Activated naive CD8-positive, alpha-beta T cell treated with anti-CD3 and anti-CD28 coated beads, Interleukin-2, amount 10 ng/mL, durations not matched to agents 7 days and 5 days (primary cell): ENCODE measurements around the gene HMG20A. TPM values are rescaled to one million over a fixed set of nuclear protein-coding genes. Genes with fewer than 3 reads are reported as not detected.

Experiments
- ATAC-seq: fragments of 150-1000 bp; cut with Tn5 transposase; one replicate; pipeline ENCODE4 v1.10.0; 2021; ENCODE audit warnings: low read depth, moderate library complexity
- POLR2A ChIA-PET: fragments of 350-600 bp; sonication (Branson Sonifier 250); formaldehyde crosslinking; loops from one replicate; lab custom pipeline; 2021; ENCODE audit warnings: antibody characterized with exemption; lab: Charles Lee
- DNase-seq: peaks from one replicate; pipeline ENCODE4 v3.0.0; 2021
- H3K27ac Mint-ChIP-seq: one replicate; pipeline ENCODE4 v1.8.0; 2022; ENCODE audit warnings: mild to moderate bottlenecking, mixed read lengths
- H3K27me3 Mint-ChIP-seq: one replicate; pipeline ENCODE4 v1.8.0; 2022; ENCODE audit warnings: mild to moderate bottlenecking, moderate library complexity, mixed read lengths
- H3K36me3 Mint-ChIP-seq: one replicate; pipeline ENCODE4 v1.8.0; 2021; ENCODE audit warnings: mild to moderate bottlenecking, mixed read lengths
- H3K4me1 Mint-ChIP-seq: one replicate; pipeline ENCODE4 v1.8.0; 2021; ENCODE audit warnings: mixed read lengths
- H3K4me3 Mint-ChIP-seq: one replicate; pipeline ENCODE4 v1.8.0; 2022; ENCODE audit warnings: mild to moderate bottlenecking, moderate library complexity, mixed read lengths
- H3K9me3 Mint-ChIP-seq: one replicate; pipeline ENCODE4 v1.8.0; 2021; ENCODE audit warnings: mixed read lengths
- total RNA-seq, 2 experiments: library from RNA; stranded (reverse); gene quantifications; one replicate each; pipeline ENCODE4 v1.2.3, GENCODE V29; 2021

Gene HMG20A
- total RNA-seq, 2 experiments from 2014 or later = 62.4 to 65.0 TPM

GRCh38 chr15:77504871-77505270 is 84.2 kb downstream of the HMG20A start:
- no peaks in the 10 kb centered on the region for H3K9me3 Mint-ChIP-seq
- H3K4me3 Mint-ChIP-seq = no peak overlapping the region
- peaks cover 11% of the 10 kb centered on the region for H3K4me1 Mint-ChIP-seq
- ATAC-seq (no peak), DNase-seq (no peak)
- POLR2A ChIA-PET = no interaction called here
- H3K36me3 Mint-ChIP-seq = no peaks in the 10 kb centered on the region
- H3K27me3 Mint-ChIP-seq = no peaks in the 10 kb centered on the region
- no peak overlapping the region for H3K27ac Mint-ChIP-seq

- no peak for ATAC-seq
- POLR2A ChIA-PET = no interaction called here
Observed at GRCh38 chr15:77505556-77505955, 84.9 kb downstream of the HMG20A start.

DNA sequence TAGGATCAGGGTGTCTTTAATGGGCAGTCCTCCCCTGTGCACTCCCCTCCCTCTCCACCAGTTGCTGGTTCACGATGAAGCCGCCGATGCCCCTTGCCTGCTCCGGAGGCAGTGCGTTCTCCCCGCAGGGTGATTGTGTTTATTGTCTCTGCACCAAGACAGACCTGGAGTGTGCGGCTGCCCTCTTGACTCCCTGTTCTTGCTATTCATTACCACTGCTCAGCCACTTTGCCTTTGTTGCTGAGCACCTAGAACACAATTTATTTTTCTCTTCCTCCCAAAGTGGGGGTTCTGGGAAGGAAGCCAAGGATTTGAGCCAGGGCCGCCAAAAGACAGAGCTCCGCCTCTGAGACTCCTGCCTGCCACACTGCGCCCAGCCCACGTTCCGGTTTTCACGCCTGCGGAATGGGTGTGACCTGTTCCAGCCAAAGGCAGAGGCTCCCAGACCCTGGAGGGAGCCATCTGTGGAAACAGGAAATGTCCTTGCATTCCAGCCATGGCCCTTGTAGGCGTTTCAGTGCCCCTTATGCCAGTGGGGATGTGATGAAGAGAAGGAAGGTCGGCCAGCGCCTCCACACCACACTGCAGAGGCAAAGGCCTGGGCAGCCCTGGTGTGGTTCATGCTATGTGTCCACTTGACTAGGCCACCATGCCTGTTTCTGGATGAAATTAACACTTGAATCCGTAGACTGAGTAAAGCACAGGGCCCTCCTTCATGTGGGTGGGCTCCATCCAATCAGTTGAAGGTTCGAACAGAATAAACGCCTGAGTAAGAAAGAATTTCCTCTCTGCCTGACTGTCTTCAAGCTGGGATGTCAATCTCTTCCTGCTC is 85.8 kb downstream of the HMG20A start:
- no peaks in the 10 kb centered on the region for H3K9me3 Mint-ChIP-seq
- POLR2A ChIA-PET = no interaction called here
- H3K27ac Mint-ChIP-seq = no peak overlapping the region
- H3K27me3 Mint-ChIP-seq = no peaks in the 10 kb centered on the region
- peaks cover 11% of the 10 kb centered on the region for H3K4me1 Mint-ChIP-seq
- no peak for DNase-seq
- no peak for ATAC-seq
- H3K4me3 Mint-ChIP-seq = no peak overlapping the region
- no peaks in the 10 kb centered on the region for H3K36me3 Mint-ChIP-seq

More at GRCh38 chr15:77505556-77505955, 84.9 kb downstream of the HMG20A start:
- Mint-ChIP-seq H3K9me3 (no peaks in the 10 kb centered on the region), H3K4me3 (no peak overlapping the region), H3K36me3 (no peaks in the 10 kb centered on the region), H3K27ac (no peak overlapping the region), H3K4me1 (peaks cover 11% of the 10 kb centered on the region), H3K27me3 (no peaks in the 10 kb centered on the region)
- DNase-seq = no peak

- Mint-ChIP-seq H3K27me3 (no peaks in the 10 kb centered on the region), H3K27ac (no peak overlapping the region), H3K4me3 (no peak overlapping the region), H3K9me3 (no peaks in the 10 kb centered on the region), H3K4me1 (peaks cover 11% of the 10 kb centered on the region), H3K36me3 (no peaks in the 10 kb centered on the region)
- DNase-seq (no peak), ATAC-seq (no peak)
- POLR2A ChIA-PET = no interaction called here
Observed at GRCh38 chr15:77507143-77507897, 86.6 kb downstream of the HMG20A start.

DNA sequence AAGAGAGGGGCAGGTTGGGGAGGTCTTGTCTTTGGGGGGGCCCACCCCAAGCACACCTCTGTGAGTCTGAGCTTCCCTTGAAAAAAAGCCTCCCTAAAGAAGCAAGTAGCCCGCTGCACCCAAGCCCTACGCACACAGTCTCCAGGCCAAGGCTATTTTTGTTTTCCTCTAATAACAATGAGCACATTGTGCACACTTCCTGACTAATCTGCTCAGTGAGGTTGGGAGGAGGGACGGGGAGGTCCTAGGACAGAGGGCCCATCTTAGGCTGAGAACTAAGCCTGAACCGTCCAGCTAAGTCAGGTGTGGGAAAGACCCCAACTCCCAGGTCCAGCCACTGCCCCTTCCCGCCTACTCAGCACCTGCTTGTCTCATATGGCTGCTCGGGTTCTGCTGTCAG is 87.2 kb downstream of the HMG20A start:
- POLR2A ChIA-PET = no interaction called here
- H3K36me3 Mint-ChIP-seq = no peaks in the 10 kb centered on the region
- H3K27ac Mint-ChIP-seq = no peak overlapping the region
- no peaks in the 10 kb centered on the region for H3K27me3 Mint-ChIP-seq
- peaks cover 11% of the 10 kb centered on the region for H3K4me1 Mint-ChIP-seq
- H3K4me3 Mint-ChIP-seq = no peak overlapping the region
- no peak for ATAC-seq
- DNase-seq = no peak
- H3K9me3 Mint-ChIP-seq = no peaks in the 10 kb centered on the region

DNA sequence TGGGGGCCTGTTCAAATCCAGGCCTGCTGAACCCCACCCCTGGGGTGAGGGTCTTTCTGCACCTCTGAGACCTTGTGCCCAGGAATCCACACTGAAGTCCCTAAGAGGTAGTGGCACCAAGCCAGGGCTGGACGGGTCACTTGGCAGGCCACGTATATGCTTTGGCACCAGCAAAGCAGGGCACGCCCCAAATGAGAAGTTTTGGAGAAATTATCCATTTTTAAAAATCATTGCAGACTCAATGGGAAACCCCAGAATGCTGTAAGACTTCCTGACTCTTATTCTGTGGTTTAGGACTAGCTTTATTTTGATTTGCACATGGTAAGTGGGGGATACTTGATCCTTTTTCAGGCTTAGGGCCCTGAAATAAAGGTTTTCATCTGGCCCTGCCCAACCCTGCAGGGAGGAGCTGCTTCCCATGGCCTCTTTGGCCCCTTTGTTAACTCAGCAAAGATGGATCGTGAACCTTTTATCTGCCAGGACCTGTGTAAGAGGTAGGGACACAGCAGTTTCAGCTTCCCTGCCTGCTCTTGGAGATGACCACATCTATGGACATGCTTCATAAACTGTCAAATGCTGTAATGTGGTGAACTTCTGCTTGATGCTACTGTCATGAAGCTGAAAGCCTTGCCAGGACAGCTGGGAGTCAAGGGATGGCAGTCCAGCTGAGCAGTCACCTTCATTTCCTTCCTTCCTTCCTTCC is 88.0 kb downstream of the HMG20A start:
- Mint-ChIP-seq H3K4me1 (peaks cover 11% of the 10 kb centered on the region), H3K36me3 (no peaks in the 10 kb centered on the region), H3K27ac (no peak overlapping the region), H3K27me3 (peaks cover 2% of the 10 kb centered on the region), H3K9me3 (no peaks in the 10 kb centered on the region), H3K4me3 (no peak overlapping the region)
- ATAC-seq (no peak), DNase-seq (no peak)
- POLR2A ChIA-PET = no interaction called here

DNA sequence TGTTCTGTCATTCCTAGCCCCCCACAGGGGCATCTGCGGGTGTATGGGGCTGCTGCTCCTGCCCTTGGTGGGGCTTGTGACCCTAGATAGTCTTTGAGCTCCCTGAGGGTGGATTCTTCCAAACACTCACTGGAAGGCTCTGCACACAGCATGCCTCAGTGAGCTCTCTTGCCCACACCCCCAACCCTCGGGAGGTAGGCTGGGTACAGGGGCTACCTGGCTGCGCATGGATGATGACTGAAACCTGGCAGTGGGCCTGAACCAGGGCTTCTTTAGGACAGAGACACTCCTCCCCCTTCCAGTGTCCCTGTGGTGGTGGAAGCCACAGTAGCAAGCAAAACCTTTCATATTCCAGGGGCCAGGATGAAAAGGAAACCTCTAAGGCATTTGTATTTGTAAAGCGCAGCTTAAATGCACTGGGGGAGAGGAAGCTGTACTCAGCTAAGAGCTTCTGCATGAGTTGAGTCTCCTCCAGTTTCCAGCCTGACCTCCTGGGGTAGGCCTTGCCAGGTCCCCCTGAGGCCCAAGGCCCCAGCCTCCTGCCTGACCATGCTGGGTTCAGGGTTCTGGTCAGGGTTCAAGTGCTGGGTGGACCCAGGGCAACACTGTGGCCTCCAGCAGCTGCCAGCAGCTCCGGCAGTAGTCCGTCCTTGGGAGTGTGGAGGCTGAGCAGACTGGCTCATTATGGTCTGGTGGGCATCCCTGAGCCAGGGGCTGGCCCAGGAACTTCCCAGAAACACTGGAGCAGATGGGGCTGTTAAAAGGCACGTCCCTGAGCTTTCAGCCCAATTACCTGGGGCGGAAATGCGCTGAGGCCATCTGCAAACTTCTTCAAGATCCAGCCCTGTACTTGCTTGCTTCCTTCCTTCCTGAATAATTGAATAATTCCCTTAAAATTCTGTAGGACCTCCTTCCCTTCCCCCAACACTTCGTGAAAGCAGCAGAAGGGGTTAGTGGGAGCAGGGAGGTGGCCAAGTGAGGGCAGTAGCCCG is 89.7 kb downstream of the HMG20A start:
- Mint-ChIP-seq H3K36me3 (no peaks in the 10 kb centered on the region), H3K27ac (no peak overlapping the region)
- POLR2A ChIA-PET = no interaction called here

DNA sequence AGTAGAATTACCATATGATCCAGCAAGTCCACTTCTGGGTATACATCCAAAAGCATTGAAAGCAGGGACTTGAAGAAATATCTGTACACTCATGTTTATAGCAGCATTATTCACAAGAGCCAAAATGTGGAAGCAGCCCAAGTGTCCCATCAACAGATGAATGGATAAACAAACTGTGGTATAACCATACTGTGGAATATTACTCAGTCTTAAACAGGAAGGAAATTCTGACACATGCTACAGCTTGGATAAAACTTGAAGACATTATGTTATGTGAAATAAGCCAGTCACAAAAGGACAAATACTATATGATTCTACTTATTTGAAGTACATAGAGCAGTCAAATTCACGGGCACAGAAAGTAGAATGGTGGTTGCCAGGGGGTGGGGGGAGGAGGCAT is 91.2 kb downstream of the HMG20A start:
- H3K4me3 Mint-ChIP-seq = no peak overlapping the region
- POLR2A ChIA-PET = no interaction called here
- no peak overlapping the region for H3K27ac Mint-ChIP-seq
- no peaks in the 10 kb centered on the region for H3K36me3 Mint-ChIP-seq
- no peak for DNase-seq
- no peaks in the 10 kb centered on the region for H3K9me3 Mint-ChIP-seq
- H3K27me3 Mint-ChIP-seq = peaks cover 2% of the 10 kb centered on the region
- no peak for ATAC-seq
- peaks cover 11% of the 10 kb centered on the region for H3K4me1 Mint-ChIP-seq

More for the DNA sequence above, 89.7 kb downstream of the HMG20A start:
- Mint-ChIP-seq H3K4me3 (no peak overlapping the region), H3K27me3 (peaks cover 2% of the 10 kb centered on the region), H3K4me1 (peaks cover 11% of the 10 kb centered on the region), H3K9me3 (no peaks in the 10 kb centered on the region)
- ATAC-seq (no peak), DNase-seq (no peak)

DNA sequence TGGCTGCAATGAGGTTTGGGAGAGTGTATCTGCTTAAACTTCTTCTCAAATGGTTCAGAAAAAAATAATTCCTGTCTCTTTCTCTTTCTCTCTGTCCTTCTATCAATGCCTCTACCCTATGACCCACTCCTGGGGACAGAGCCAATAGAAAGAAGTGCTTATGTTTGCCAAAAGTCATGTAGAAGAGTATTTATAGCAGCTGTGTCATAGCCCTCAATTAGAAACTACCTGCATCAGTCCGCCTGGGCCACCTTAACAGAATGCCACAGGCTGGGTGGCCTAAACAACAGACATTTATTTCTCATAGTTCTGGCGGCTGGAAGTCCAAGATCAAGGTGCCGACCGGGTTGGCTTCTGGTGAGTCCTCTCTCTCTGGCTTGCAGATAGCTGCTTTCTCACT is 92.5 kb downstream of the HMG20A start:
- ATAC-seq = no peak
- H3K4me1 Mint-ChIP-seq = peaks cover 7% of the 10 kb centered on the region
- no peaks in the 10 kb centered on the region for H3K9me3 Mint-ChIP-seq
- POLR2A ChIA-PET = no interaction called here
- DNase-seq = no peak
- H3K36me3 Mint-ChIP-seq = no peaks in the 10 kb centered on the region
- H3K27me3 Mint-ChIP-seq = peaks cover 2% of the 10 kb centered on the region
- H3K27ac Mint-ChIP-seq = no peak overlapping the region
- no peak overlapping the region for H3K4me3 Mint-ChIP-seq

- no peaks in the 10 kb centered on the region for H3K4me1 Mint-ChIP-seq
- ATAC-seq (no peak), DNase-seq (no peak)
- no peaks in the 10 kb centered on the region for H3K9me3 Mint-ChIP-seq
- H3K4me3 Mint-ChIP-seq = no peak overlapping the region
- POLR2A ChIA-PET = no interaction called here
- no peak overlapping the region for H3K27ac Mint-ChIP-seq
- no peaks in the 10 kb centered on the region for H3K36me3 Mint-ChIP-seq
- H3K27me3 Mint-ChIP-seq = peaks cover 2% of the 10 kb centered on the region
Observed at GRCh38 chr15:77514641-77515402, 94.1 kb downstream of the HMG20A start.

DNA sequence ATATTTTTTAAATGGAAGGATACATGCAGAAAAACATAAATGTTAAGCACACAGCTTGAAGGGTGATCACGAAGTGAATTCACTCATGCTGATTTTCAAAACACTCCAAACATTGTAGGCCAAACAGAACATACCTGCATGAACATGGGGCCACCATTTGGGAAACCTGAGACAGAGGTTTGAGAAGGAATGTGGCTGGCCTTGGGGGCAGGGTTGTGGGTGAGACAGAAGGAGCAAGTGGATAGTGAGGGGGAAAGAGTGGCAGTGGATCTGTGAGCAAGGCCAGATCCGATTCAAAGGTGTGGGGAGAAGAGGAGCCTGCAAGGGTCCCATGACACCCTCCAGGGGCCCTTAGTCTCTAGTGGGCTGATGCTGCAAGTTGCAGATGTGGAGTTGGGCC is 94.9 kb downstream of the HMG20A start:
- POLR2A ChIA-PET = no interaction called here
- Mint-ChIP-seq H3K27me3 (peaks cover 2% of the 10 kb centered on the region), H3K27ac (no peak overlapping the region), H3K36me3 (no peaks in the 10 kb centered on the region), H3K4me3 (no peak overlapping the region), H3K4me1 (no peaks in the 10 kb centered on the region), H3K9me3 (no peaks in the 10 kb centered on the region)
- no peak for ATAC-seq
- no peak for DNase-seq

DNA sequence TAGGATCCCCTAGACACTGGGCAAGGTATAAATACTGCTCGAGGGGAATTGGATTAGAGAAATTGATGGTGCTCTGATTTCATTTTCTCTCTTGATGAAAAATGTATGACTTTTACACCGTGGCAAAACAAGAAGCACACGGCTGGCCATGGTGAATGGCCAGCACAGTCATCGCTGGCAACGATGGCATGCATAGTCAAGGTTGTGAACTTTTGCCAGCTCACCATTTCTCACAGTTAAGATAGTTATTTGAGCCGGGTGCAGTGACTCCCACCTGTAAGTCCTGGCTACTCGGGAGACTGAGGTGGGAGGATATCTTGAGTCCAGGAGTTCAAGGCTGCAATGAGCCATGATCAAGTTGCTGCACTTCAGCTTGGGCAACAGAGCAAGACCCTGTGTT is 95.4 kb downstream of the HMG20A start:
- no peak overlapping the region for H3K27ac Mint-ChIP-seq
- peaks cover 2% of the 10 kb centered on the region for H3K27me3 Mint-ChIP-seq
- no peaks in the 10 kb centered on the region for H3K4me1 Mint-ChIP-seq

More for the DNA sequence above, 95.4 kb downstream of the HMG20A start:
- DNase-seq (no peak), ATAC-seq (no peak)
- no peaks in the 10 kb centered on the region for H3K9me3 Mint-ChIP-seq
- H3K4me3 Mint-ChIP-seq = no peak overlapping the region
- POLR2A ChIA-PET = no interaction called here
- H3K36me3 Mint-ChIP-seq = no peaks in the 10 kb centered on the region
